Choroid plexus epithelial cell (primary cell): Measurements from ENCODE around the gene F10.

ENCODE experiments used
- DNase-seq: peaks from one replicate; pipeline ENCODE4 v3.0.0-alpha.2; 2010; ENCODE audit warnings: low read depth
- H3K4me3 ChIP-seq: 2 replicates; pipeline ENCODE4 v1.5.1; 2011; ENCODE audit warnings: low read depth, mild to moderate bottlenecking, control low read depth, low read length, moderate library complexity
- CTCF ChIP-seq: conservative IDR thresholded peaks from 2 replicates; pipeline ENCODE4 v1.5.1; 2011; ENCODE audit warnings: low read depth, mild to moderate bottlenecking, control low read depth, inconsistent platforms, low read length, moderate library complexity

The F10 gene

GRCh38 chr13:113091891-113092775 lies 30.5 kb upstream of the F10 start:
- no peak for DNase-seq
- no peak for TF ChIP-seq CTCF
- no peak overlapping the region for H3K4me3 ChIP-seq

- no peak for DNase-seq
- no peak for TF ChIP-seq CTCF
- no peak overlapping the region for H3K4me3 ChIP-seq
Measured at GRCh38 chr13:113092776-113093579, 29.6 kb upstream of the F10 start.

GRCh38 chr13:113093580-113094409 lies 28.8 kb upstream of the F10 start:
- H3K4me3 ChIP-seq = no peak overlapping the region
- no peak for TF ChIP-seq CTCF
- no peak for DNase-seq

- TF ChIP-seq CTCF = no peak
- DNase-seq = no peak
- H3K4me3 ChIP-seq = no peak overlapping the region
Measured at GRCh38 chr13:113094410-113094800, 28.2 kb upstream of the F10 start.

GRCh38 chr13:113095146-113096051 lies 27.2 kb upstream of the F10 start:
- TF ChIP-seq CTCF = no peak
- no peak for DNase-seq
- H3K4me3 ChIP-seq = no peak overlapping the region
